GM12873 (cell line): ENCODE data around the gene BTBD9.

ENCODE experiments used
- TF ChIP-seq, protein P1 (sequence below): IDR thresholded peaks from 2 replicates; pipeline ENCODE4 v1.5.1; 2012; ENCODE audit warnings: low read depth, mild to moderate bottlenecking, moderate library complexity, low read length, control low read depth; ENCODE audit not compliant: insufficient read depth; ENCODE audit errors: missing control alignments

The BTBD9 gene

DNA sequence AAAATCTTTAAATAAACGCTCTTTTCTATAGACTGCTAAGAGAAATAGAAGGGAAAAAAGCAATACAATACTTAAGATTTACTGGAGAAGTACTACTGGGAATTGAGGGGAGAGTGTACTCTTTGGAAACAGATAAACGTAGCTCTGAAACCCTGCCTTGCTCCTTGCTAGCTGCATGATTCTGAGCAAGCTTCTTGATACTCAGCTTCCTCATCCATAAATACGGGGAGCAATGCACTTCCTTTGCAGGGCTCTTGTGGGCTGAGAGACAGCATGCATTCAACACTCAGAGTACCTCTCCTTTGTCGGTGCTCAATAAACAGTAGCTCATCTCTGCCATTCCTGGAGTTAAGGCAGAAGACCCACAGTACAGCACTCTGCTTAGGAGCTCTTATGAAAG, 159.7 kb downstream of the BTBD9 start:
- TF ChIP-seq, protein P1, sequence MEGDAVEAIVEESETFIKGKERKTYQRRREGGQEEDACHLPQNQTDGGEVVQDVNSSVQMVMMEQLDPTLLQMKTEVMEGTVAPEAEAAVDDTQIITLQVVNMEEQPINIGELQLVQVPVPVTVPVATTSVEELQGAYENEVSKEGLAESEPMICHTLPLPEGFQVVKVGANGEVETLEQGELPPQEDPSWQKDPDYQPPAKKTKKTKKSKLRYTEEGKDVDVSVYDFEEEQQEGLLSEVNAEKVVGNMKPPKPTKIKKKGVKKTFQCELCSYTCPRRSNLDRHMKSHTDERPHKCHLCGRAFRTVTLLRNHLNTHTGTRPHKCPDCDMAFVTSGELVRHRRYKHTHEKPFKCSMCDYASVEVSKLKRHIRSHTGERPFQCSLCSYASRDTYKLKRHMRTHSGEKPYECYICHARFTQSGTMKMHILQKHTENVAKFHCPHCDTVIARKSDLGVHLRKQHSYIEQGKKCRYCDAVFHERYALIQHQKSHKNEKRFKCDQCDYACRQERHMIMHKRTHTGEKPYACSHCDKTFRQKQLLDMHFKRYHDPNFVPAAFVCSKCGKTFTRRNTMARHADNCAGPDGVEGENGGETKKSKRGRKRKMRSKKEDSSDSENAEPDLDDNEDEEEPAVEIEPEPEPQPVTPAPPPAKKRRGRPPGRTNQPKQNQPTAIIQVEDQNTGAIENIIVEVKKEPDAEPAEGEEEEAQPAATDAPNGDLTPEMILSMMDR = no peak

DNA sequence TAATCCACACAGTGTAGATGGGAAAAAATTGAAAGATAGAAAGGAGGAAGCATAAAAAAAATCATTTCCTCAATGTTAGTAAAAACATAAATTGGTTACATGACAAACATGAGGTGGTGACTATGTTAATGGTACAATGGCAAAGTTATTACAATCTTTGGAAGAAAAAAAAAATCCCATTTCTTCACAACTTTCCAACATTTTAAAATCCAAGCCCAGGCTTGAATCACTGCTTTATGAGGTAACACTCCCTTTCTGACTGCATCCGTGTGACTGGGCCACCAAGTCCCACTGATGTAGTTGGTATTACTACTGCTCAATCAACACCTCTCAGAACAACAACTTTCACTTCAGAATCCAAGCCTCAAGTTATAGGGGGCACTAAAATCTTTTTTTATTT, 160.4 kb downstream of the BTBD9 start:
- TF ChIP-seq, protein P1 = no peak

DNA sequence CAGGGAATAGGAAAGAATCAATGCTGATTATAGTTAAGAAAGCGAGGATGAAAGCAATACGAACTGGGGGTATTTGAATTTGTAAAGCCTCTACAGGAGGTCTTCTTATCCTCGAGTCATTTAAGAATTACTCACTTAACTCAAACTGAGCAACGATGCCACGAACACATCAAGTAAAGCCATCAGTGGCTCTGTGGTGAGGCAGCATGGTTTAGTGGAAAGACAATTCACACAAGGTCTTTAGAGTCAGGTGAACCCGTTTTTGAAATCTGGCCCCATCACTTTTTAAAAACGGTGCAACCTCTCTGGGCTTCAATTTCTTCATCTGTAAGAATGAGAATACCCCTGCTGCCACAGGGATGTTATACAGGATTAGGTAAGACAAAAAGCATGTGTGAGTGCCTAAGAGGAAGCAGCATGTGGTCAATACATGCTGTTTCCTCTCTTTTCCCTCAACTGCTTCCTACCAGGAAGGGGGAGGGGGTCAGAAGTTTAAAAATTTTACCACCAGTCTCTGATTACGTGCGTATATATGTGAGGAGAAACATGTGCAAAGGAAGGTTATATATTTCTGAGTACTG, 162.0 kb downstream of the BTBD9 start:
- TF ChIP-seq, protein P1 = no peak

DNA sequence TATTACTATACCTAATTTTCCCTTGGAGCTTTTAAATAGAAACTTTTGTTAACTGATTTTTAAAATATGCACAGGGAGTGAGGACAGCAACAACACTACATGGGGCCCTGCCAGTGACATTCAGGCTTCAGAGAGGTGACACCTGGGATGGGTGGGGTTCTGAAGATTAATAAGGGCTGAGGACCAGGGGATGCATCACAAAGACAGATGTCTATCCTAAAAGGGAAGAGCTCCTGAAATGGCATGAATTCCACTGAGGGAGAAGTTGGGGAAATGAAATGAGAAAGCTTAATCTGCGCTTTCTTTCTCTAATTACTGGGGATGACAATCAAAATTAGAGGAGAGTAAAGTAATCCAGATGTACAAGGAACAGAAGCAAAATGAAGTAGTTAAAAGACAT, 162.8 kb downstream of the BTBD9 start:
- TF ChIP-seq, protein P1 = no peak

DNA sequence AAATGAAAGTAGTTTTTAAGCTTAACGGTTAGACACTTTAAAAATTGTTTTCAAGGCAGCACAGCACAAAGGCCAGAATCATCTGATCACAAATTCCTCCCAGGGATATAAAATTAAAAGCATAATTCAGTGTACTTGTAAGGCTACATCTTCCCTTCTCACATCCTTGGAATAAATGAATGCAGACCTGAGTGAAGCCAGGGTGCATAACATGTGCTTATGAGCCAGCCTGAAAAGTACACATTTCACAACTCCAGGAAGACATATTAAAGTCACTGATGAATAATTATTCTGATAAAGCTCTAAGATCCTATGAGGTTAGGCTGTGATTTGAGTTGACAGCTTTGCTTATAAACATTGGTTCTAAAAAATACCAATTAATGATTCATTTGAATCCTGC, 163.6 kb downstream of the BTBD9 start:
- TF ChIP-seq, protein P1 = no peak

DNA sequence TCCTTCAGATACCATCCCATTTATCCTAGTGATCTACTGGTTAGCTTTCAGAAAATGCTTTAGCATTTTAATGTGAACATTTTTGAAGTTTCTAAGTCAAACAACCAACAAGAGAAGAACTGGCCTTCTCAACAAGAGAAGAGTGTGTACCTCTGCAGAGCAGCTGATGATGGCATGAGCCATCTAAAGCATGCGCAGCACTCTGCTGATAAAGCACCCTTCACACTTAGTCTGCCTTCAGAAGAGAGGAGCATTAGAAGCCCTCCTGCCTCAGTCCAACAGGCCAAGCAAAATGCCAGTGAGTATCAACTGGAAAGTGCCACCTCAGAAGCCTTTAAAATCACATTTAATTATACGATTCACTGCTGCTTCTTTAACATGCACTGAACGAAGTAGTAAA, 169.2 kb downstream of the BTBD9 start:
- TF ChIP-seq, protein P1 = no peak

DNA sequence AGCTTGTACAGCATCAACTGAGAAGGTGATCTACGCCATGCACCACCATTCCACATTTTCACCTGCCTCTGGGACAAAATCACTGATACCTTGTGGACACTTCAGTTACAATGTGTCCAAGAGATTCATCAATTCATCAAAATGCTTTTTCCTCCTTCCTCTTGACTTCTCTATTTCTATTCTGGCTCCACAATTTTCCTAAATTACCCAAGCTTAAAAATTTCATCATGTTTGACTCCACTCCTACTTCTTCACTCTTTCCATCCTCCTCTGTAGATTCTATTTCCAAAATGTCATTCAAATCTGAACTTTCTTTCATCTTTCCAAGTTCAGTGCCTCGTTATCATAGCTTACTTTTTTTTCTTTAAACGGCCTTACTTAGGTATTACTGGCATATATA, 172.2 kb downstream of the BTBD9 start:
- TF ChIP-seq, protein P1 = no peak
